Panc1 (cell line): Measurements from ENCODE around the gene ZDHHC20. TPM values are rescaled to one million over a fixed set of nuclear protein-coding genes. Genes with fewer than 3 reads are reported as not detected.

Experiments
- ATAC-seq: fragments of 200-7000 bp; cut with Tn5 transposase; 2 replicates; pipeline ENCODE4 v1.9.1; 2020; ENCODE audit warnings: mild to moderate bottlenecking, moderate library complexity
- BruUV-seq: library from RNA; stranded (reverse); fragments of 400-500 nt; replicated peaks from 2 replicates; lab custom pipeline; 2021; lab: Mats Ljungman, UMichigan
- CTCF ChIA-PET: fragments of 300-600 bp; sonication (Branson Sonifier 250); formaldehyde crosslinking; loops from one replicate; lab custom pipeline; 2022; ENCODE audit warnings: antibody characterized with exemption; lab: Charles Lee
- POLR2A ChIA-PET: fragments of 300-600 bp; sonication (Branson Sonifier 250); formaldehyde crosslinking; loops from one replicate; lab custom pipeline; 2022; ENCODE audit warnings: antibody characterized with exemption; lab: Charles Lee
- DNase-seq: peaks from one replicate; pipeline ENCODE4 v3.0.0-alpha.2; 2010; ENCODE audit warnings: low read depth, low spot score
- H3K27ac ChIP-seq: 2 replicates; pipeline ENCODE4 v1.5.1; 2011; ENCODE audit warnings: mild to moderate bottlenecking, low read length, inconsistent platforms
- H3K27me3 ChIP-seq: fragments of 200-500 bp; sonication (Bioruptor generic); 2 replicates; pipeline ENCODE4 v1.6.0; 2014; ENCODE audit warnings: low read length, inconsistent platforms; ENCODE audit not compliant: control insufficient read depth, insufficient read depth
- H3K36me3 ChIP-seq: fragments of 200-500 bp; sonication (Bioruptor generic); 2 replicates; pipeline ENCODE4 v1.5.1; 2014; ENCODE audit warnings: inconsistent platforms, mild to moderate bottlenecking, low read length, moderate library complexity; ENCODE audit not compliant: control insufficient read depth, insufficient read depth
- H3K4me1 ChIP-seq: 2 replicates; pipeline ENCODE4 v1.5.1; 2011; ENCODE audit warnings: inconsistent platforms, mild to moderate bottlenecking, low read length, moderate library complexity; ENCODE audit not compliant: control insufficient read depth, insufficient read depth
- H3K4me3 ChIP-seq, 2 experiments: 2 replicates each; pipeline ENCODE4 v1.5.1; 2011 to 2012; ENCODE audit warnings: low read depth in 2 of 2, low read length in 2 of 2, mild to moderate bottlenecking in 2 of 2, inconsistent platforms in 1 of 2, moderate library complexity in 1 of 2
- H3K9me3 ChIP-seq: fragments of 200-500 bp; sonication (Bioruptor generic); 2 replicates; pipeline ENCODE4 v1.5.1; 2014; ENCODE audit warnings: low read depth, mild to moderate bottlenecking, inconsistent platforms, low read length, moderate library complexity; ENCODE audit not compliant: control insufficient read depth, insufficient read depth
- POLR2AphosphoS5 ChIP-seq: IDR thresholded peaks from 2 replicates; pipeline ENCODE4 v1.6.1; 2012; ENCODE audit warnings: mild to moderate bottlenecking, low read depth, low read length, moderate library complexity
- SIN3A ChIP-seq: IDR thresholded peaks from 2 replicates; pipeline ENCODE4 v1.6.1; 2012; ENCODE audit warnings: low read depth, mild to moderate bottlenecking, low read length, moderate library complexity, borderline replicate concordance; ENCODE audit not compliant: insufficient read depth
- TCF7L2 ChIP-seq: IDR thresholded peaks from 2 replicates; pipeline ENCODE4 v1.6.1; 2011; ENCODE audit warnings: mild to moderate bottlenecking, low read depth, low read length, inconsistent platforms
- in situ Hi-C: cut with HindIII; loops from 2 replicates; pipeline ENCODE4 v1.10.0; 2016; ENCODE audit warnings: low sequenced_read_pairs, low pct_unique_long_range_greater_than_20kb
- intact Hi-C: fragments of 100-400 bp; cut with micrococcal nuclease; formaldehyde crosslinking; loops from one replicate; pipeline ENCODE4 v1.10.0; 2022; ENCODE audit not compliant: unreplicated experiment
- total RNA-seq: library from RNA; stranded (reverse); gene quantifications from one replicate; pipeline ENCODE4 v1.2.1, GENCODE V29; 2021; ENCODE audit not compliant: unreplicated experiment
- TF ChIP-seq, protein P1 (sequence below): fragments of 450-650 bp; IDR thresholded peaks from 2 replicates; pipeline ENCODE4 v1.5.1; 2017; ENCODE audit warnings: mild to moderate bottlenecking
- TF ChIP-seq, protein P2 (sequence below), 2 experiments: IDR thresholded peaks; 2 replicates each; pipeline ENCODE4 v1.6.1; 2011 to 2012; ENCODE audit warnings: low read depth in 2 of 2, control low read depth in 1 of 2, low read length in 1 of 2, mild to moderate bottlenecking in 1 of 2, moderate library complexity in 1 of 2; ENCODE audit not compliant: insufficient read depth in 1 of 2

Gene ZDHHC20
- total RNA-seq, 1 experiment from 2014 or later: 38.7 TPM

GRCh38 chr13:21371011-21371410 is 88.1 kb downstream of the ZDHHC20 start:
- H3K27ac ChIP-seq: no peak overlapping the region
- no TSS peak for BruUV-seq
- no peak for DNase-seq
- ChIA-PET CTCF (no interaction called here), POLR2A (no interaction called here)
- TF ChIP-seq, protein P1, sequence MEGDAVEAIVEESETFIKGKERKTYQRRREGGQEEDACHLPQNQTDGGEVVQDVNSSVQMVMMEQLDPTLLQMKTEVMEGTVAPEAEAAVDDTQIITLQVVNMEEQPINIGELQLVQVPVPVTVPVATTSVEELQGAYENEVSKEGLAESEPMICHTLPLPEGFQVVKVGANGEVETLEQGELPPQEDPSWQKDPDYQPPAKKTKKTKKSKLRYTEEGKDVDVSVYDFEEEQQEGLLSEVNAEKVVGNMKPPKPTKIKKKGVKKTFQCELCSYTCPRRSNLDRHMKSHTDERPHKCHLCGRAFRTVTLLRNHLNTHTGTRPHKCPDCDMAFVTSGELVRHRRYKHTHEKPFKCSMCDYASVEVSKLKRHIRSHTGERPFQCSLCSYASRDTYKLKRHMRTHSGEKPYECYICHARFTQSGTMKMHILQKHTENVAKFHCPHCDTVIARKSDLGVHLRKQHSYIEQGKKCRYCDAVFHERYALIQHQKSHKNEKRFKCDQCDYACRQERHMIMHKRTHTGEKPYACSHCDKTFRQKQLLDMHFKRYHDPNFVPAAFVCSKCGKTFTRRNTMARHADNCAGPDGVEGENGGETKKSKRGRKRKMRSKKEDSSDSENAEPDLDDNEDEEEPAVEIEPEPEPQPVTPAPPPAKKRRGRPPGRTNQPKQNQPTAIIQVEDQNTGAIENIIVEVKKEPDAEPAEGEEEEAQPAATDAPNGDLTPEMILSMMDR: no peak
- TF ChIP-seq POLR2AphosphoS5: no peak
- no peak for TF ChIP-seq TCF7L2
- TF ChIP-seq, protein P2, sequence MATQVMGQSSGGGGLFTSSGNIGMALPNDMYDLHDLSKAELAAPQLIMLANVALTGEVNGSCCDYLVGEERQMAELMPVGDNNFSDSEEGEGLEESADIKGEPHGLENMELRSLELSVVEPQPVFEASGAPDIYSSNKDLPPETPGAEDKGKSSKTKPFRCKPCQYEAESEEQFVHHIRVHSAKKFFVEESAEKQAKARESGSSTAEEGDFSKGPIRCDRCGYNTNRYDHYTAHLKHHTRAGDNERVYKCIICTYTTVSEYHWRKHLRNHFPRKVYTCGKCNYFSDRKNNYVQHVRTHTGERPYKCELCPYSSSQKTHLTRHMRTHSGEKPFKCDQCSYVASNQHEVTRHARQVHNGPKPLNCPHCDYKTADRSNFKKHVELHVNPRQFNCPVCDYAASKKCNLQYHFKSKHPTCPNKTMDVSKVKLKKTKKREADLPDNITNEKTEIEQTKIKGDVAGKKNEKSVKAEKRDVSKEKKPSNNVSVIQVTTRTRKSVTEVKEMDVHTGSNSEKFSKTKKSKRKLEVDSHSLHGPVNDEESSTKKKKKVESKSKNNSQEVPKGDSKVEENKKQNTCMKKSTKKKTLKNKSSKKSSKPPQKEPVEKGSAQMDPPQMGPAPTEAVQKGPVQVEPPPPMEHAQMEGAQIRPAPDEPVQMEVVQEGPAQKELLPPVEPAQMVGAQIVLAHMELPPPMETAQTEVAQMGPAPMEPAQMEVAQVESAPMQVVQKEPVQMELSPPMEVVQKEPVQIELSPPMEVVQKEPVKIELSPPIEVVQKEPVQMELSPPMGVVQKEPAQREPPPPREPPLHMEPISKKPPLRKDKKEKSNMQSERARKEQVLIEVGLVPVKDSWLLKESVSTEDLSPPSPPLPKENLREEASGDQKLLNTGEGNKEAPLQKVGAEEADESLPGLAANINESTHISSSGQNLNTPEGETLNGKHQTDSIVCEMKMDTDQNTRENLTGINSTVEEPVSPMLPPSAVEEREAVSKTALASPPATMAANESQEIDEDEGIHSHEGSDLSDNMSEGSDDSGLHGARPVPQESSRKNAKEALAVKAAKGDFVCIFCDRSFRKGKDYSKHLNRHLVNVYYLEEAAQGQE (IDR thresholded peaks at IDR 0.05; ENCODE audit: insufficient read depth in 1 of 2, low read depth in 2 of 2, low read length in 1 of 2): no peak
- no peak for TF ChIP-seq SIN3A
- H3K9me3 ChIP-seq: no peaks in the 10 kb centered on the region
- no peak for ATAC-seq
- intact Hi-C loops (no loop called here), in situ Hi-C loops (no loop called here)
- no peaks in the 10 kb centered on the region for H3K27me3 ChIP-seq
- H3K36me3 ChIP-seq: no peaks in the 10 kb centered on the region
- no peak overlapping the region for H3K4me3 ChIP-seq
- no peaks in the 10 kb centered on the region for H3K4me1 ChIP-seq

- H3K27me3 ChIP-seq: no peaks in the 10 kb centered on the region
- no peaks in the 10 kb centered on the region for H3K4me1 ChIP-seq
- no TSS peak for BruUV-seq
- no peak overlapping the region for H3K4me3 ChIP-seq
- intact Hi-C loops (no loop called here), in situ Hi-C loops (no loop called here)
- DNase-seq (no peak), ATAC-seq (no peak)
- ChIA-PET POLR2A (no interaction called here), CTCF (no interaction called here)
- TF ChIP-seq SIN3A (no peak), POLR2AphosphoS5 (no peak), TCF7L2 (no peak)
- TF ChIP-seq, protein P1: no peak
- TF ChIP-seq, protein P2 (IDR thresholded peaks at IDR 0.05; ENCODE audit: insufficient read depth in 1 of 2, low read depth in 2 of 2, low read length in 1 of 2): no peak
- no peaks in the 10 kb centered on the region for H3K36me3 ChIP-seq
- no peak overlapping the region for H3K27ac ChIP-seq
- no peaks in the 10 kb centered on the region for H3K9me3 ChIP-seq
Observed at GRCh38 chr13:21365574-21365973, 93.5 kb downstream of the ZDHHC20 start.
